HepG2 (cell line): Measurements from ENCODE around the gene PTPRM. TPM values are rescaled to one million over a fixed set of nuclear protein-coding genes. Genes with fewer than 3 reads are reported as not detected.

Experiments
- ATAC-seq: fragments of 200-7000 bp; cut with Tn5 transposase; 3 replicates; pipeline ENCODE4 v1.9.1; 2020; ENCODE audit warnings: mild to moderate bottlenecking, moderate library complexity
- BruUV-seq: library from RNA; stranded (reverse); fragments of 400-500 nt; replicated peaks from 2 replicates; lab custom pipeline; 2021; lab: Mats Ljungman, UMichigan
- CTCF ChIA-PET: fragments of 300-600 bp; formaldehyde crosslinking; extraction: SDS; loops from one replicate; lab custom pipeline; 2021; ENCODE audit warnings: low total read pairs, inconsistent platforms, low intra/inter-chr PET ratio; lab: Yijun Ruan, JAX
- POLR2A ChIA-PET: fragments of 350-600 bp; sonication (Branson Sonifier 250); formaldehyde crosslinking; loops from one replicate; lab custom pipeline; 2020; ENCODE audit warnings: antibody characterized with exemption, inconsistent platforms; lab: Yijun Ruan, JAX
- DNase-seq: peaks from one replicate; pipeline ENCODE4 v3.0.0-alpha.2; 2015; ENCODE audit warnings: low spot score
- FAIRE-seq: peaks from 3 replicates; lab custom pipeline; 2011; peaks lifted over from hg19 to GRCh38; lab: Jason Lieb, UNC
- H2AFZ ChIP-seq: one replicate; pipeline ENCODE4 v1.6.1; 2011; ENCODE audit warnings: low read length, inconsistent platforms
- H3K27ac ChIP-seq: fragments of 300-600 bp; 3 replicates; pipeline ENCODE4 v1.8.0; 2011; ENCODE audit warnings: mixed run types, mild to moderate bottlenecking, mixed read lengths, low read length, inconsistent platforms; ENCODE audit not compliant: insufficient read depth; ENCODE audit errors: extremely low read length
- H3K27me3 ChIP-seq, 2 experiments: fragments of 200-600 bp in 1 of 2; 2 replicates in 1 of 2; 3 replicates in 1 of 2; pipeline versions ENCODE4 v1.6.0 to v1.8.0; 2011; ENCODE audit warnings: low read length in 2 of 2, mild to moderate bottlenecking in 2 of 2, moderate library complexity in 2 of 2, inconsistent platforms in 1 of 2; ENCODE audit not compliant: insufficient read depth in 2 of 2, control insufficient read depth in 1 of 2
- H3K36me3 ChIP-seq, 2 experiments: fragments of 200-600 bp in 1 of 2; replicated peaks in 1 of 2; 2 replicates in 1 of 2; 3 replicates in 1 of 2; pipeline versions ENCODE4 v1.5.1 to v1.8.0; 2011; ENCODE audit warnings: low read length in 2 of 2, inconsistent platforms in 1 of 2; ENCODE audit not compliant: insufficient read depth in 2 of 2, control insufficient read depth in 1 of 2
- H3K4me1 ChIP-seq: 2 replicates; pipeline ENCODE4 v1.5.1; 2012; ENCODE audit warnings: low read length, inconsistent platforms; ENCODE audit not compliant: insufficient read depth
- H3K4me2 ChIP-seq: 2 replicates; pipeline ENCODE4 v1.6.0; 2011; ENCODE audit warnings: low read depth, low read length, inconsistent platforms
- H3K4me3 ChIP-seq, 3 experiments: fragments of 200-600 bp in 1 of 3; sonication (generic), shearing (Covaris generic) in 1 of 3; replicated peaks in 1 of 3; 2 replicates each; pipeline ENCODE4 v1.5.1; 2011 to 2016; ENCODE audit warnings: low read length in 3 of 3, inconsistent platforms in 2 of 3, low read depth in 2 of 3, mild to moderate bottlenecking in 2 of 3, control low read depth in 1 of 3, mixed read lengths in 1 of 3; ENCODE audit not compliant: insufficient read depth in 1 of 3
- H3K79me2 ChIP-seq: one replicate; pipeline ENCODE4 v1.6.1; 2011; ENCODE audit warnings: low read length, inconsistent platforms; ENCODE audit not compliant: insufficient read depth
- H3K9ac ChIP-seq: 2 replicates; pipeline ENCODE4 v1.6.0; 2011; ENCODE audit warnings: mild to moderate bottlenecking, low read depth, low read length, inconsistent platforms; ENCODE audit not compliant: insufficient read depth
- H3K9me3 ChIP-seq: 2 replicates; pipeline ENCODE4 v1.5.1; 2012; ENCODE audit warnings: mild to moderate bottlenecking, low read length
- H4K20me1 ChIP-seq: 2 replicates; pipeline ENCODE4 v1.6.0; 2011; ENCODE audit warnings: inconsistent platforms, mild to moderate bottlenecking, low read length, moderate library complexity; ENCODE audit not compliant: insufficient read depth
- BCL6 ChIP-seq: IDR thresholded peaks from 2 replicates; pipeline ENCODE4 v1.6.1; 2016; ENCODE audit warnings: missing genetic modification reagents, missing compliant biosample characterization
- FOSL1 ChIP-seq: sonication (generic); formaldehyde crosslinking; IDR thresholded peaks from 2 replicates; pipeline ENCODE4 v1.9.0; 2021; ENCODE audit warnings: missing genetic modification reagents, borderline replicate concordance
- HMGXB4 ChIP-seq, 2 experiments: sonication (generic) in 1 of 2; formaldehyde crosslinking in 1 of 2; IDR thresholded peaks; 2 replicates each; pipeline versions ENCODE4 v1.4.0 to v1.6.1; 2018 to 2020; ENCODE audit warnings: missing genetic modification reagents in 2 of 2, borderline replicate concordance in 1 of 2, low read depth in 1 of 2, mild to moderate bottlenecking in 1 of 2, missing biosample characterization in 1 of 2
- MIER2 ChIP-seq: IDR thresholded peaks from 2 replicates; pipeline ENCODE4 v1.6.1; 2016; ENCODE audit warnings: missing biosample characterization, missing genetic modification reagents
- MXD4 ChIP-seq: IDR thresholded peaks from 2 replicates; pipeline ENCODE4 v1.6.1; 2016; ENCODE audit warnings: mild to moderate bottlenecking, missing biosample characterization, missing genetic modification reagents
- NKX3-1 ChIP-seq: sonication (generic); formaldehyde crosslinking; IDR thresholded peaks from 2 replicates; pipeline ENCODE4 v1.5.0; 2020; ENCODE audit warnings: missing genetic modification reagents
- SOX13 ChIP-seq, 3 experiments: fragments of 450-650 bp in 1 of 3; sonication (generic) in 1 of 3; formaldehyde crosslinking in 1 of 3; IDR thresholded peaks in 2 of 3; conservative IDR thresholded peaks in 1 of 3; 2 replicates each; pipeline versions ENCODE4 v1.5.0 to v1.6.1; 2016 to 2020; ENCODE audit warnings: antibody characterized with exemption in 1 of 3, mild to moderate bottlenecking in 1 of 3, missing compliant biosample characterization in 1 of 3, missing genetic modification reagents in 1 of 3, moderate library complexity in 1 of 3
- ZBTB20 ChIP-seq: sonication (generic); formaldehyde crosslinking; IDR thresholded peaks from 2 replicates; pipeline ENCODE4 v1.8.1; 2023; ENCODE audit warnings: missing genetic modification reagents, low read depth, mild to moderate bottlenecking, borderline replicate concordance
- ZFY ChIP-seq: sonication (generic); formaldehyde crosslinking; IDR thresholded peaks from 2 replicates; pipeline ENCODE4 v1.4.0; 2020; ENCODE audit warnings: missing genetic modification reagents
- ZHX2 ChIP-seq, 2 experiments: sonication (generic) in 1 of 2; formaldehyde crosslinking in 1 of 2; IDR thresholded peaks; 2 replicates each; pipeline versions ENCODE4 v1.6.1 to v1.9.0; 2014 to 2022; ENCODE audit warnings: antibody characterized with exemption in 1 of 2, borderline replicate concordance in 1 of 2, inconsistent platforms in 1 of 2, low read depth in 1 of 2, missing genetic modification reagents in 1 of 2
- ZNF562 ChIP-seq: sonication (generic); formaldehyde crosslinking; IDR thresholded peaks from 2 replicates; pipeline ENCODE4 v1.8.0; 2022; ENCODE audit warnings: missing genetic modification reagents, borderline replicate concordance
- in situ Hi-C: cut with HindIII; loops from 2 replicates; pipeline ENCODE4 v1.10.0; 2017; ENCODE audit warnings: low pct_unique_long_range_greater_than_20kb; ENCODE audit not compliant: extremely low pct_ligation_motif_present
- intact Hi-C: fragments of 100-400 bp; cut with micrococcal nuclease; formaldehyde crosslinking; loops from one replicate; pipeline ENCODE4 v1.10.0; 2022; ENCODE audit not compliant: unreplicated experiment
- polyA plus RNA-seq, 8 experiments: library from polyadenylated mRNA; depleted of rRNA in 3 of 8; stranded (reverse) in 7 of 8; unstranded in 1 of 8; fragments of >200 nt; fragmentation: Illumina TruSeq in 4 of 8; extraction: Trizol in 4 of 8; gene quantifications; 2 replicates each; pipeline versions ENCODE4 v1.2.1 to v1.2.3, GENCODE V29; 2011 to 2016; ENCODE audit warnings: low read depth in 4 of 8, missing spikeins in 1 of 8, mixed read lengths in 1 of 8; ENCODE audit not compliant: insufficient read depth in 1 of 8
- total RNA-seq, 5 experiments: library from RNA; depleted of rRNA; stranded (reverse); fragments of >200 nt; fragmentation: Illumina TruSeq; extraction: Trizol; gene quantifications; 2 replicates each; pipeline ENCODE4 v1.2.3, GENCODE V29; 2016; ENCODE audit warnings: low read depth in 1 of 5
- TF ChIP-seq, protein P1 (sequence below): sonication (generic); formaldehyde crosslinking; IDR thresholded peaks from 2 replicates; pipeline ENCODE4 v1.5.0; 2020; ENCODE audit warnings: missing genetic modification reagents, mild to moderate bottlenecking, borderline replicate concordance
- TF ChIP-seq, protein P2 (sequence below): sonication (generic); formaldehyde crosslinking; IDR thresholded peaks from 2 replicates; pipeline ENCODE4 v1.4.0; 2020; ENCODE audit warnings: missing genetic modification reagents

PTPRM gene
- total and polyA plus RNA-seq, 2 of the 13 experiments (the other 11 are each of a cell fraction or from before 2014, with no cell fraction given): 12.6 to 108 TPM

GRCh38 chr18:7982216-7982615 is 415.1 kb downstream of the PTPRM start:
- Histone ChIP-seq H3K79me2 (no peaks in the 10 kb centered on the region), H3K27ac (no peak overlapping the region), H4K20me1 (no peaks in the 10 kb centered on the region), H3K36me3 (no peaks in the 10 kb centered on the region), H3K9me3 (no peaks in the 10 kb centered on the region), H3K4me2 (no peak overlapping the region), H3K9ac (no peak overlapping the region), H3K4me3 (no peak overlapping the region), H3K4me1 (peaks cover 10% of the 10 kb centered on the region), H2AFZ (no peak overlapping the region), H3K27me3 (no peaks in the 10 kb centered on the region)
- ATAC-seq (no peak), FAIRE-seq (no peak), DNase-seq (no peak)
- no TSS peak for BruUV-seq
- ChIA-PET POLR2A (no interaction called here), CTCF (no interaction called here)
- intact Hi-C loops (loop anchor here (10.0 kb wide), 1 partner anchor 187 kb away; no protein-coding TSS in a partner anchor), in situ Hi-C loops (no loop called here)
- TF ChIP-seq FOSL1 (no peak), ZBTB20 (no peak), BCL6 (CRISPR knock-in tag) (no peak), SOX13 (IDR thresholded peaks at IDR 0.05) (no peak), SOX13 (CRISPR knock-in tag; conservative IDR thresholded peaks at IDR 0.05 in 1 of 2, IDR thresholded peaks at IDR 0.05 in 1 of 2) (no peak), ZFY (CRISPR knock-in tag) (no peak), NKX3-1 (CRISPR knock-in tag) (no peak), MXD4 (CRISPR knock-in tag) (no peak), ZHX2 (IDR thresholded peaks at IDR 0.05; ENCODE audit: low read depth) (no peak), ZHX2 (CRISPR knock-in tag; IDR thresholded peaks at IDR 0.05; ENCODE audit: borderline replicate concordance) (no peak), MIER2 (CRISPR knock-in tag) (no peak), HMGXB4 (CRISPR knock-in tag; IDR thresholded peaks at IDR 0.05; ENCODE audit: borderline replicate concordance in 1 of 2, low read depth in 1 of 2) (no peak), ZNF562 (CRISPR knock-in tag) (no peak)
- TF ChIP-seq, protein P1, sequence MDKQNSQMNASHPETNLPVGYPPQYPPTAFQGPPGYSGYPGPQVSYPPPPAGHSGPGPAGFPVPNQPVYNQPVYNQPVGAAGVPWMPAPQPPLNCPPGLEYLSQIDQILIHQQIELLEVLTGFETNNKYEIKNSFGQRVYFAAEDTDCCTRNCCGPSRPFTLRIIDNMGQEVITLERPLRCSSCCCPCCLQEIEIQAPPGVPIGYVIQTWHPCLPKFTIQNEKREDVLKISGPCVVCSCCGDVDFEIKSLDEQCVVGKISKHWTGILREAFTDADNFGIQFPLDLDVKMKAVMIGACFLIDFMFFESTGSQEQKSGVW: no peak
- TF ChIP-seq, protein P2, sequence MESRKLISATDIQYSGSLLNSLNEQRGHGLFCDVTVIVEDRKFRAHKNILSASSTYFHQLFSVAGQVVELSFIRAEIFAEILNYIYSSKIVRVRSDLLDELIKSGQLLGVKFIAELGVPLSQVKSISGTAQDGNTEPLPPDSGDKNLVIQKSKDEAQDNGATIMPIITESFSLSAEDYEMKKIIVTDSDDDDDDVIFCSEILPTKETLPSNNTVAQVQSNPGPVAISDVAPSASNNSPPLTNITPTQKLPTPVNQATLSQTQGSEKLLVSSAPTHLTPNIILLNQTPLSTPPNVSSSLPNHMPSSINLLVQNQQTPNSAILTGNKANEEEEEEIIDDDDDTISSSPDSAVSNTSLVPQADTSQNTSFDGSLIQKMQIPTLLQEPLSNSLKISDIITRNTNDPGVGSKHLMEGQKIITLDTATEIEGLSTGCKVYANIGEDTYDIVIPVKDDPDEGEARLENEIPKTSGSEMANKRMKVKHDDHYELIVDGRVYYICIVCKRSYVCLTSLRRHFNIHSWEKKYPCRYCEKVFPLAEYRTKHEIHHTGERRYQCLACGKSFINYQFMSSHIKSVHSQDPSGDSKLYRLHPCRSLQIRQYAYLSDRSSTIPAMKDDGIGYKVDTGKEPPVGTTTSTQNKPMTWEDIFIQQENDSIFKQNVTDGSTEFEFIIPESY (CRISPR knock-in tag): no peak
